ENCODE data around the gene HYLS1. TPM values are rescaled to one million over a fixed set of nuclear protein-coding genes. Genes with fewer than 3 reads are reported as not detected.
A peak's percentile ranks its signal among the peaks of the same experiment; 100 is the strongest.

Gene HYLS1
- total RNA-seq, 2 experiments from 2014 or later, result 11.1 to 11.7 TPM

DNA sequence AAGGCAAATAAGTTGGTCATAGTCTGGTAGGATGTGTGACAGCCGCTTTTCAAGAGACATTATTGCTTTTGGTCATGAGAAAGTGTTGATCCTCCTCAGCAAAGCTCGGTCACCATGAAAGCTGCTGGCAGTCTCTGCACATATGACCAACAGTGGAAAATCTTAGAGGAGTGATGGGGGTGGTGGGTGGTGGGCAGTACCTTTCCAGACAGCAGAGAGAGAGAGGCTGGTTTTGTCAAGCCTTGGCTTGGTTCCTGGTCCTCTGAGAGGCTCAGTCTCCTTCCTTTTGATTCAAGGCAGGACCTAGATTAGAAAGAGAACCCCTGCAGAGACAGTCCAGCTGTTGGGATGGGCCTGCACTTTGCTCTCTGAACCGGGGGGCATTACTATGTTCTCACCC is 38.3 kb downstream of the HYLS1 start:
- DNase-seq (no peak), ATAC-seq (no peak)
- peaks cover 17% of the 10 kb centered on the region for H3K27me3 Mint-ChIP-seq (ENCODE audit: low read depth)
- H3K27ac Mint-ChIP-seq, result no peak overlapping the region
- H3K36me3 Mint-ChIP-seq (ENCODE audit: low read depth), result no peaks in the 10 kb centered on the region
- no peaks in the 10 kb centered on the region for H3K9me3 Mint-ChIP-seq (ENCODE audit: insufficient read depth)
- no peak overlapping the region for H3K4me3 Mint-ChIP-seq
- POLR2A ChIA-PET, result no interaction called here
- H3K4me1 Mint-ChIP-seq (ENCODE audit: low read depth), result no peaks in the 10 kb centered on the region
- CTCF ChIA-PET, result interaction anchor here (1.2 to 3.7 kb wide), 2 partner anchors 17 to 267 kb away, joined by 5 to 40 read pairs; no protein-coding TSS in a partner anchor

DNA sequence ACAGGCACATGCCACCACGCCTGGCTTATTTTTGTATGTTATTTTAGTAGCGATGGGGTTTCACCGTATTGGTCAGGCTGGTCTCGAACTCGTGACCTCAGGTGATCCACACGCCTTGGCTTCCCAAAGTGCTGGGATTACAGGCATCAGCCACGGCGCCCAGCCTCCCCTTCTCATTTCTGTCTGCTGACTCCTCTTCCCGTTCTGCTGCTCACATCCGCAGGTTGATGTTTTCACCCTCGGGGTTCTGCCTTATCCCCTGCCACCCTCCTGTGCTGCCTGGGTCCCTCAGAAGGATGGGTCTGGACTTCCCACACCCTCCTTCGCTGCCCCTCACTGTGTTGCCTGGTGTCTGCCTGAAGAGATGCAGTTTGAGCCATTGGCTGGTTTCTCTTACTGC is 39.2 kb downstream of the HYLS1 start:
- H3K4me3 Mint-ChIP-seq, result no peak overlapping the region
- DNase-seq (no peak), ATAC-seq (no peak)
- no peak overlapping the region for H3K27ac Mint-ChIP-seq
- H3K36me3 Mint-ChIP-seq (ENCODE audit: low read depth), result no peaks in the 10 kb centered on the region
- H3K27me3 Mint-ChIP-seq (ENCODE audit: low read depth), result peaks cover 20% of the 10 kb centered on the region
- no peaks in the 10 kb centered on the region for H3K9me3 Mint-ChIP-seq (ENCODE audit: insufficient read depth)
- ChIA-PET CTCF (no interaction called here), POLR2A (no interaction called here)
- no peaks in the 10 kb centered on the region for H3K4me1 Mint-ChIP-seq (ENCODE audit: low read depth)

DNA sequence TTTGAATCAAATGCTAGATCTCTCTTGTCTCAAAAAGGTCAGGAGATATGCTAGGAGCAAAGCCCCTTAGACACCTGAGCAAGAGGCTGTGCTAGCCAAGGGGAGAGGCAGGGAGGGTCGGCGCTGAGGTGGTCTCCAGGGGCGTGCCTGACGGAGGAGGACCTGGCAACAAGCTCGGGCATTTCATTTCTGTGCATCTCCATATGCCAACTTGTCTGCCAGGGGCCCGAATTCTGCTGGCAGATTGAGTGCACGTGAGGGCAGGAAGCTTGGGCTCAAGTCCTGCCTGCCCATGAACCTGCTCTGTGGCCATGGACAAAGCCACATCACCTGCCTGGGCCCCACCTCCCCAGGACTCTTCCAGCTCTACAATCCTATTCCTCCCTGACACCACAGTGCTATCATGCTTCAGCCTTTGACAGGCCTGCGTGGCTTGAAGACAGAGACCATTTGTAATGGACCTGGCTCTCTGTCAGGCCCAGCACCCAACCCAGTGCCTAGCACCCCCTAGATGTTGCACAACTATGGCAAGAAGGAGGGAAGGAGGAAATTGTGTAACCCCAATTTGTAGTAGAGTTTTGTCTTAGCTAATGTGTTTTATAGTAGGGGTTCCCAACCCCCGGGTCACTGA is 42.1 kb downstream of the HYLS1 start:
- Mint-ChIP-seq H3K9me3 (ENCODE audit: insufficient read depth) (no peaks in the 10 kb centered on the region), H3K27ac (no peak overlapping the region), H3K4me3 (no peak overlapping the region), H3K27me3 (ENCODE audit: low read depth) (peaks cover 20% of the 10 kb centered on the region), H3K4me1 (ENCODE audit: low read depth) (peaks cover 16% of the 10 kb centered on the region), H3K36me3 (ENCODE audit: low read depth) (no peaks in the 10 kb centered on the region)
- no peak for ATAC-seq
- ChIA-PET CTCF (interaction anchor here (1.2 to 1.4 kb wide), 2 partner anchors 263 to 264 kb away, joined by 3 to 5 read pairs; no protein-coding TSS in a partner anchor), POLR2A (no interaction called here)
- DNase-seq, result no peak

DNA sequence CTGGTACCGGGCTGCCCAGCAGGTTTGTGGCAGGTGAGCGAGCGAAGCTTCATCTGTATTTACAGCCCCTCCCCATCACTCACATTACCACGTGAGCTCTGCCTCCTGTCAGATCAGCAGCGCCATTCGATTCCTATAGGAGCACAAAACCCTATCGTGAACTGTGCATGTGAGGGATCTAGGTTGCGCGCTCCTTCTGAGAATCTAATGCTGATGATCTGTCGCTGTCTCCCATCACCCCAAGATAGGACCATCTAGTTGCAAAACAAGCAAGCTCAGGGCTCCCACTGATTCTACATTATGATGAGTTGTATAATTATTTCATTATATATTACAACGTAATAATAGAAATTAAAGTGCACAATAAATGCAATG is 42.6 kb downstream of the HYLS1 start:
- CTCF ChIA-PET, result interaction anchor here (1.2 to 1.4 kb wide), 2 partner anchors 263 to 264 kb away, joined by 3 to 5 read pairs; no protein-coding TSS in a partner anchor
- POLR2A ChIA-PET, result no interaction called here
- H3K36me3 Mint-ChIP-seq (ENCODE audit: low read depth), result no peaks in the 10 kb centered on the region
- no peaks in the 10 kb centered on the region for H3K9me3 Mint-ChIP-seq (ENCODE audit: insufficient read depth)
- H3K4me3 Mint-ChIP-seq, result no peak overlapping the region
- H3K27me3 Mint-ChIP-seq (ENCODE audit: low read depth), result peaks cover 20% of the 10 kb centered on the region
- peaks cover 16% of the 10 kb centered on the region for H3K4me1 Mint-ChIP-seq (ENCODE audit: low read depth)
- no peak overlapping the region for H3K27ac Mint-ChIP-seq
- no peak for ATAC-seq
- DNase-seq, result no peak

DNA sequence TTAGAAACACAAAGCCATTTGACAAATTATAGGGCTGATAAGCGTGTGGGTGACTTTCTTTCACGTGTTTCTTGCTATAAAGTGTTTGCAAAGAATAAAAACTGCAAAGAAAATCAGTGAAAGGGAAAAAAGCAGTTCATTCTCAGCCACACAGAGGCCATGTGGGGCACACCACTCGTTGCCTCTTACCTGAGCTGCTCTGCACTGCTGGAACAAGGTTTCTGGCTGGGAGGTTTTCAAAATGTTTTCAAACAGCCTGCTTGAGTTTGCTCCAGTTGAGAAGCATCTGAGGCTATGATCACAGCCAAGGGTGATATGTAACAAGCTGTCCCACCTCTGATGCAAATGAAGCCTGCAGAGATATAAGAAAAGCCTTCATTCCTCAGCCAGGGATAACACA is 43.6 kb downstream of the HYLS1 start:
- no peaks in the 10 kb centered on the region for H3K9me3 Mint-ChIP-seq (ENCODE audit: insufficient read depth)
- no peak for ATAC-seq
- peaks cover 22% of the 10 kb centered on the region for H3K27me3 Mint-ChIP-seq (ENCODE audit: low read depth)
- ChIA-PET POLR2A (no interaction called here), CTCF (interaction anchor here (1.2 to 1.4 kb wide), 2 partner anchors 262 to 263 kb away, joined by 3 to 5 read pairs; no protein-coding TSS in a partner anchor)
- H3K27ac Mint-ChIP-seq, result no peak overlapping the region
- no peaks in the 10 kb centered on the region for H3K36me3 Mint-ChIP-seq (ENCODE audit: low read depth)
- no peak overlapping the region for H3K4me3 Mint-ChIP-seq
- DNase-seq, result no peak
- H3K4me1 Mint-ChIP-seq (ENCODE audit: low read depth), result peaks cover 16% of the 10 kb centered on the region

DNA sequence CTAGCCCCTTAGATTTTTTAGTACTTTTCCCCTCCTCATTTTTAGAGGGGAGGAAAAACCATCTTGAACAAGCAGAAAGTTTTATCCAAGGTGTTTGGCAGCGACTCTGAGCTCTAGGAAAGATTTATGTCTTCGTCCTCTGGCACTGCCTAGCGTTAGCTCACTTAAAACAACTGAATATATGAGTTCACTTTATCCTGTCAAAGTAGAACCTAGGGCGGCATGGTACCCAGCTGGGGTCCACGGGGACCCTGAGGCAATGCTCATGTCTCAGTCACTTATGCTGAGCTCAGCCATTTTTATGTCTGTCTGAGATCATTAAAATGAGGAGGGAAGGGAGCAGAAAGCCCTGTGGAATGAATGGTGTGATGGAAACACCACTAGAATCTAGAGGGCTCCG is 44.2 kb downstream of the HYLS1 start:
- ChIA-PET POLR2A (no interaction called here), CTCF (interaction anchor here (1.4 kb wide), 1 partner anchor 262 kb away, joined by 5 read pairs; no protein-coding TSS in a partner anchor)
- ATAC-seq (no peak), DNase-seq (no peak)
- Mint-ChIP-seq H3K9me3 (ENCODE audit: insufficient read depth) (no peaks in the 10 kb centered on the region), H3K4me3 (no peak overlapping the region), H3K27me3 (ENCODE audit: low read depth) (peaks cover 20% of the 10 kb centered on the region), H3K36me3 (ENCODE audit: low read depth) (no peaks in the 10 kb centered on the region), H3K27ac (no peak overlapping the region), H3K4me1 (ENCODE audit: low read depth) (peaks cover 16% of the 10 kb centered on the region)

DNA sequence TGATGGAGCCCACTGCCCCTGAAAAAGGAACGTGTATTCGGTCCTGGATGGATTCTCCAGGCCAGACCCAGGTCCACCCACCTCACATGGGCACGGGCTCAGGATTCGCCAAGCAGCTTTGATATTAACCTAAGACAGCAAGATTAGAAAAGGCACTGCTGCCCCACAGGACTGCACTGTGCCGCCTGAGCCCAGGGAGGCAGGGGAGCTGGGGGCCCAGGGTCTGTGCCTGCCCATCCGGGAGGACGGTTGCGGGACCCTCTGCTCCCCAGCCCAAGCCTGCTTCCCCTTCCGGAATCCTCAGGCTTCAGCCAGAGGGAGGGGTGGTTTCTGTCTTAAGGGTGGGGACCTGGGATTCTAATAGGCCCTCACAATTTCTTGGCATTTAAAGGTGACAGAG is 44.8 kb downstream of the HYLS1 start:
- DNase-seq, result no peak
- POLR2A ChIA-PET, result no interaction called here

DNA sequence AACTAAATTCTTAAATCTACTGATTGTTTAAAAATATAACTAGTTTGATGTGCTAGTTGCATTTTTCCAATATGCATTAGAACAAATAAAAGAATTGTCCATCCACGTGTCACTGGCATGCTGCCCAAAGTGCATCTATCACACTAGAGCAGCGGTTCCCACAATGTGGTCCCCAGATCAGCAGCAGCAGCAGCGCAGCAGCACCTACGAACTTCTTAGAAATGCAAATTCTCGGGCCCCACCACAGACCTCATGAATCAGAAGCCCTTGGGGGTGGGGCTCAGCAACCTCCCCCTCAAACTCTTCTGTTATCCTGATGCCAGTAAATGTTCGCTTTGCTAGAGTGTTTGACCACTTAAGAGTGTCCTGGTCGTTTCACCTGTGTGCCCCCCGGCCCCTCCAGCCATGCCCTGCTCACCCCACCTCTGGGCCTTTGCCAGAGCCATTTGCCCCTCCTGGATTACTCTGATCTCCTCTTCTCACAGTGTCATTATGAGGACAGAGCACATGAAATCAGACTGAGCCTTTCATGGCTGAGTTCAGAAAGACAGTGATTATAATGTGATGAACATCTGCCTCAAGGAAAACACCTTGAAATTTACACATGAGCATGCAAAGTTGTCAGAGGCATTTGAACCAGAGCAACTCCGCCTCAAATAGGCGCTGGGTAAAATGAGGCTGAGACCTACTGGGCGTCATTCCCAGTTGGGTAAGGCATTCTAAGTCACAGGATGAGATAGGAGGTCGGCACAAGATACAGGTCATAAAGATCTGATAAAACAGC is 45.8 kb downstream of the HYLS1 start:
- peak; percentile 69 for ATAC-seq
- H3K27ac Mint-ChIP-seq, result no peak overlapping the region
- peak; percentile 61 for DNase-seq
- ChIA-PET POLR2A (no interaction called here), CTCF (interaction anchor here (1.4 kb wide), 1 partner anchor 261 kb away, joined by 5 read pairs; no protein-coding TSS in a partner anchor)
- no peaks in the 10 kb centered on the region for H3K36me3 Mint-ChIP-seq (ENCODE audit: low read depth)
- no peak overlapping the region for H3K4me3 Mint-ChIP-seq
- peaks cover 20% of the 10 kb centered on the region for H3K4me1 Mint-ChIP-seq (ENCODE audit: low read depth)
- peaks cover 4% of the 10 kb centered on the region for H3K9me3 Mint-ChIP-seq (ENCODE audit: insufficient read depth)
- H3K27me3 Mint-ChIP-seq (ENCODE audit: low read depth), result peaks cover 20% of the 10 kb centered on the region

More for the DNA sequence above, 44.8 kb downstream of the HYLS1 start:
- H3K36me3 Mint-ChIP-seq (ENCODE audit: low read depth), result no peaks in the 10 kb centered on the region
- no peak for ATAC-seq
- peaks cover 16% of the 10 kb centered on the region for H3K4me1 Mint-ChIP-seq (ENCODE audit: low read depth)
- no peak overlapping the region for H3K4me3 Mint-ChIP-seq
- CTCF ChIA-PET, result interaction anchor here (1.4 kb wide), 1 partner anchor 262 kb away, joined by 5 read pairs; no protein-coding TSS in a partner anchor
- no peak overlapping the region for H3K27ac Mint-ChIP-seq
- no peaks in the 10 kb centered on the region for H3K9me3 Mint-ChIP-seq (ENCODE audit: insufficient read depth)
- H3K27me3 Mint-ChIP-seq (ENCODE audit: low read depth), result peaks cover 20% of the 10 kb centered on the region

DNA sequence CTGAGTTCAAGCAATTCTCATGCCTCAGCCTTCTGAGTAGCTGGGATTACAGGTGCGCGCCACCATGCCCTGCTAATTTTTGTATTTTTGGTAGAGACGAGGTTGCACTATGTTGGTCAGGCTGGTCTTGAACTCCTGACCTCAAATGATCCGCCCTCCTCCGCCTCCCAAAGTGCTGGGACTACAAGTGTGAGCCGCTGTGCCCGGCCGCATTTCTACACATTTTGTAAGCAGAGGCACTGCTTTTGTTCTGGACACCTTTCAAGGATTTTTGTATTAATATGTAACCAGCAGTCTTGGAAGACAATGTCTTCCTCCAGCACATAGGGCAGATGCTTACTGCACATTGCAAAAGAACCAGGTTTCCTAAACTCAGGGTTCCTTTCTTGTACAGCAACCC is 47.0 kb downstream of the HYLS1 start:
- CTCF ChIA-PET, result interaction anchor here (1.0 kb wide), 1 partner anchor 10 kb away, joined by 3 read pairs; no protein-coding TSS in a partner anchor

DNA sequence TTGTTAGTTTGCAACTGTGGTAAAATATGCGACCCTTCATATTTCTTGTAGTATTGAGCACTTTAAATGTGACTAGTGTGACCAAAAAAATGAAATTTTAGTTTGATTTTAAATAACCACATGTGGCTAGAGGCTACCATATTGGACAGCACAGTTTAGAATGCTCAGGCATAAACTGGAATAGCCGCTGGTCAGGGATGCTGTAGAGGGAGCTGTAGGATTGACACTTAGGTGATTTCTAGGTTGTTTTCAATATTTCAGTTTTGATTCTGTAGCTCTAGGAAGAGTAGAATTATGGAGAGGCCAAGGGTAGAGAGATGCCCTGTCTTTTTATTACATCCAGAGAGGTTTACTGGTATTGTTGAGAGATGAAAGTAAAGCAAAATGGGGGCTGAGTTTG is 47.6 kb downstream of the HYLS1 start:
- Mint-ChIP-seq H3K4me3 (no peak overlapping the region), H3K4me1 (ENCODE audit: low read depth) (peaks cover 29% of the 10 kb centered on the region)

More for the DNA sequence above, 47.0 kb downstream of the HYLS1 start:
- DNase-seq (no peak), ATAC-seq (no peak)
- POLR2A ChIA-PET, result no interaction called here
- Mint-ChIP-seq H3K27me3 (ENCODE audit: low read depth) (peaks cover 13% of the 10 kb centered on the region), H3K36me3 (ENCODE audit: low read depth) (peaks cover 3% of the 10 kb centered on the region), H3K4me3 (no peak overlapping the region), H3K4me1 (ENCODE audit: low read depth) (peaks cover 29% of the 10 kb centered on the region), H3K27ac (no peak overlapping the region), H3K9me3 (ENCODE audit: insufficient read depth) (peaks cover 4% of the 10 kb centered on the region)

DNA sequence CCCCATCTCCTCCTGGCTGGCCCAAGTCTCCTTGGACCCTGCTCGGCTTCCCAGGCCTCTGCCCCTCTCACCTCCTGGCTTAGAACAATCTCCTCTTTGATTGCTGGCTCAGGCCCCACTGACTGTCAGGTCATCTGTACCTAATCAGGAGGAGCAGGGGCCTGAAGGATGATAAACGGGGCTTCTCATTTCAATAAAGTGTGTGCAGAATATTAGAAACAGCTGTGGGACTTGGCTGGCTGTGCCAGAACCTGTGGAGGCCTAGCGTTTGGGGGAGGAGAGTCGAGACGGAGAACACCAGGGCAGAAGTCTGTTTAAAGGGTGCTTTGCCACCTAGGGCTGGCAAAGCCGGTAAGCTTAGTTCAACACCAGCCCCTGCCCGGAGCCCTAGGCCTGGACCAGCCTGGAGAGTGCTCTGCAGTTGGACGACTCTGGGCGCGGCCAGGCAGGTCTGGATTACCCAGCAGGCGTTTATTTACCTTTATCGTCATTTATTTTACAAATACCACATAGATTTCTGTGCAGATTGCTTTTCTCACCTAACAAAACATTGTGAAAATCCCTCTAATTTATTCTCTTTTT is 48.2 kb downstream of the HYLS1 start:
- ATAC-seq (no peak), DNase-seq (no peak)
- ChIA-PET CTCF (no interaction called here), POLR2A (no interaction called here)
- Mint-ChIP-seq H3K36me3 (ENCODE audit: low read depth) (peaks cover 3% of the 10 kb centered on the region), H3K27ac (no peak overlapping the region), H3K27me3 (ENCODE audit: low read depth) (peaks cover 8% of the 10 kb centered on the region), H3K4me3 (no peak overlapping the region), H3K4me1 (ENCODE audit: low read depth) (peaks cover 29% of the 10 kb centered on the region), H3K9me3 (ENCODE audit: insufficient read depth) (peaks cover 4% of the 10 kb centered on the region)

More for the DNA sequence above, 47.6 kb downstream of the HYLS1 start:
- ChIA-PET CTCF (interaction anchor here (1.0 kb wide), 1 partner anchor 10 kb away, joined by 3 read pairs; no protein-coding TSS in a partner anchor), POLR2A (no interaction called here)
- ATAC-seq (no peak), DNase-seq (no peak)
- peaks cover 4% of the 10 kb centered on the region for H3K9me3 Mint-ChIP-seq (ENCODE audit: insufficient read depth)
- H3K27me3 Mint-ChIP-seq (ENCODE audit: low read depth), result peaks cover 9% of the 10 kb centered on the region
- peaks cover 3% of the 10 kb centered on the region for H3K36me3 Mint-ChIP-seq (ENCODE audit: low read depth)
- no peak overlapping the region for H3K27ac Mint-ChIP-seq

DNA sequence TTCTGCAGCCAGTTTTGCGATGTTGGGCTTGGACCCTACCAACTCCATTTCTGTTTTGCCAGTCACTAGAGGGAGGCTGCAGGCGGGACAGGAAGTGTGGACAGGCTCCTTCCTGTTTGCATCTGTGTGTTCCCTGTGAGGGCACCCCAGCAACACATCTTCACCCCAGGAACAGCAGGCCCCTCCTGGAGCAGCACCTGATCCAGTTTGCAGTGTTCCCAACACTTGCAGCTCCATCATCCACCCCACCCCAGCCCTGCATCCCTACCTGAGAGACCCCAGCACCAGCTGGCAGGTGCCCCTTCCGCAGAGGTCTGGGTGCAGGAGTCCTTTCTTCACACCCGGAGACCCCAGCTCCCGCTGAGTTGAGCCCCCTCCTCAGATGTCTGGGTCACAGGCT is 51.0 kb downstream of the HYLS1 start:
- no peak for ATAC-seq

More for the DNA sequence above, 51.0 kb downstream of the HYLS1 start:
- Mint-ChIP-seq H3K4me3 (no peak overlapping the region), H3K9me3 (ENCODE audit: insufficient read depth) (peaks cover 4% of the 10 kb centered on the region), H3K27ac (peak overlapping the region; percentile 75), H3K27me3 (ENCODE audit: low read depth) (peaks cover 8% of the 10 kb centered on the region), H3K4me1 (ENCODE audit: low read depth) (peaks cover 18% of the 10 kb centered on the region), H3K36me3 (ENCODE audit: low read depth) (peaks cover 3% of the 10 kb centered on the region)
- ChIA-PET CTCF (interaction anchor here (1.4 to 2.4 kb wide), 2 partner anchors 11 to 255 kb away, joined by 3 to 16 read pairs; no protein-coding TSS in a partner anchor), POLR2A (no interaction called here)
- DNase-seq, result peak; percentile 29
